Measurements from ENCODE around the gene DDX47.

DNA sequence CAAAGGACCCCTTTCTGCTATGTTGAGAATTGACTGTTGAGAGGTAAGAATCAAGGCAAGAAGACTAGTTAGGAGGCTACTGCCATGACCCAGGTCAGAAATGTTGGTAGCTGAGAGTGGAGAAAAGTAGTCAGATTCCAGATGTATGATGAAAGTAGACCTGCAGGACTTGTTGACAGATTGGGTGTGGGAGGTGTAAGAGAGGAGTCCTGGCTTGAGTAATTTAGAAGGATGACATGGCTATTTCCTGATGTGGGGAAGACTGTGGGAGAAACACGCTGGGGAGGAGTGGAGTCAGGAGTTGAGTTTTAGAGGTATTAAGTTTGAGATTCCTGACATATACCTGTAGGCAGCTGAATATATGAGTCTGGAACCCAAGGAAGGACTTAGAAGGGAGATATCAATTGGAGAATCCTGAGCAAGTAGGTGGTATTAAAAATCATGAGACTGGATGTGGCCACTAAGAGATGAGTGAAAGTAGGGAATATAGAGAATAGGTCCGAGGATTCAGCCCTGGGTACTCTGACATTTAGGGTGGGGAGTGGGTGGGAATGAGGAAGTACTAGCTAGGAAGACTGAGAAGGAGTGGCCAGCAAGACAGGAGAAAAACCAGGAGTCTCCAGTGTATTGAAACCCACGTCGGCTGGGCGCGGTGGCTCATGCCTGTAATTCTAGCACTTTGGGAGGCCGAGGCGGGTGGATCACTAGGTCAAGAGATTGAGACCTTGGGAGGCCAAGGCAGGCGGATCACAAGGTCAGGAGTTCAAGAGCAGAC is 12.6 kb upstream of the DDX47 start:
- TF ChIP-seq CTCF (IDR thresholded peaks at IDR 0.05; ENCODE audit: low read depth, low read length, missing input control) = no peak
- no peak for TF ChIP-seq YY1 (IDR thresholded peaks at IDR 0.05)
- TF ChIP-seq TAF1 (conservative IDR thresholded peaks at IDR 0.05) = no peak
- TF ChIP-seq, protein P1, sequence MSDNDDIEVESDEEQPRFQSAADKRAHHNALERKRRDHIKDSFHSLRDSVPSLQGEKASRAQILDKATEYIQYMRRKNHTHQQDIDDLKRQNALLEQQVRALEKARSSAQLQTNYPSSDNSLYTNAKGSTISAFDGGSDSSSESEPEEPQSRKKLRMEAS (IDR thresholded peaks at IDR 0.05) = no peak
